GM23248 (cell line): Measurements from ENCODE around the gene ABHD18. TPM values are rescaled to one million over a fixed set of nuclear protein-coding genes. Genes with fewer than 3 reads are reported as not detected.
"Not testable (repeated sequence)": the region's sequence is repeated elsewhere in the genome, so short reads cannot be mapped to it uniquely, and the experiment has no call there.

Experiments used
- DNase-seq: peaks from one replicate; pipeline ENCODE4 v3.0.0-alpha.2; 2015
- H2AFZ ChIP-seq: fragments of 200-600 bp; sonication (generic); 2 replicates; pipeline ENCODE4 v1.6.1; 2016; ENCODE audit warnings: antibody characterized with exemption
- H3F3A ChIP-seq: fragments of 200-600 bp; sonication (generic); 2 replicates; pipeline ENCODE4 v1.6.1; 2016; ENCODE audit warnings: mild to moderate bottlenecking, antibody characterized with exemption, mixed run types; ENCODE audit not compliant: insufficient read depth
- H3K27ac ChIP-seq: fragments of 200-600 bp; sonication (generic); 2 replicates; pipeline ENCODE4 v1.5.1; 2016; ENCODE audit warnings: mild to moderate bottlenecking
- H3K27me3 ChIP-seq: fragments of 200-600 bp; sonication (generic); replicated peaks from 2 replicates; pipeline ENCODE4 v1.6.1; 2016; ENCODE audit warnings: mild to moderate bottlenecking; ENCODE audit not compliant: insufficient read depth
- H3K36me3 ChIP-seq: fragments of 200-600 bp; sonication (generic); 2 replicates; pipeline ENCODE4 v1.6.1; 2016; ENCODE audit warnings: low read depth, mild to moderate bottlenecking
- H3K4me1 ChIP-seq: fragments of 200-600 bp; sonication (generic); 2 replicates; pipeline ENCODE4 v1.6.1; 2016; ENCODE audit warnings: mild to moderate bottlenecking; ENCODE audit not compliant: insufficient read depth
- H3K4me2 ChIP-seq: fragments of 200-600 bp; sonication (generic); one replicate; pipeline ENCODE4 v1.6.1; 2016; ENCODE audit warnings: mild to moderate bottlenecking; ENCODE audit not compliant: unreplicated experiment
- H3K4me3 ChIP-seq: fragments of 200-600 bp; sonication (generic); 2 replicates; pipeline ENCODE4 v1.5.1; 2016; ENCODE audit warnings: mild to moderate bottlenecking
- H3K79me2 ChIP-seq: fragments of 200-600 bp; sonication (generic); 2 replicates; pipeline ENCODE4 v1.6.1; 2016; ENCODE audit warnings: mild to moderate bottlenecking; ENCODE audit not compliant: insufficient read depth
- H3K9ac ChIP-seq: fragments of 200-600 bp; sonication (generic); 2 replicates; pipeline ENCODE4 v1.6.1; 2016; ENCODE audit warnings: mild to moderate bottlenecking
- H3K9me2 ChIP-seq: fragments of 200-600 bp; sonication (generic); 2 replicates; pipeline ENCODE4 v1.6.1; 2016; ENCODE audit warnings: mixed run types, mild to moderate bottlenecking, moderate library complexity; ENCODE audit not compliant: insufficient read depth
- H3K9me3 ChIP-seq: fragments of 200-600 bp; sonication (generic); one replicate; pipeline ENCODE4 v1.6.1; 2017; ENCODE audit warnings: low read depth
- H4K20me1 ChIP-seq: fragments of 200-600 bp; sonication (generic); 2 replicates; pipeline ENCODE4 v1.6.0; 2016; ENCODE audit not compliant: insufficient read depth
- EZH2 ChIP-seq: fragments of 200-600 bp; sonication (generic); IDR thresholded peaks from 2 replicates; pipeline ENCODE4 v1.6.1; 2018; ENCODE audit warnings: antibody characterized with exemption, mild to moderate bottlenecking; ENCODE audit not compliant: insufficient read depth, poor library complexity, severe bottlenecking
- EZH2phosphoT487 ChIP-seq: fragments of 200-600 bp; sonication (generic); IDR thresholded peaks from 2 replicates; pipeline ENCODE4 v1.6.1; 2018; ENCODE audit warnings: antibody characterized with exemption, moderate library complexity, mild to moderate bottlenecking, low read depth; ENCODE audit not compliant: insufficient read depth
- WGBS, 2 experiments: methylation state at CpG; one replicate each; pipeline ENCODE4 v1.1.6; 2015 to 2017; ENCODE audit warnings: low lambda C conversion rate in 2 of 2, low coverage in 1 of 2; ENCODE audit errors: missing lambda C conversion rate in 2 of 2; 5-methylcytosine and 5-hydroxymethylcytosine counted together
- in situ Hi-C: fragments of 300-500 bp; cut with MboI; formaldehyde crosslinking; loops from 2 replicates; pipeline ENCODE4 v1.15.0; 2020
- polyA plus RNA-seq: library from polyadenylated mRNA; unstranded; fragments of >200 nt; fragmentation: Nextera tagmentation; extraction: Ambion mirVana; gene quantifications from 2 replicates; pipeline ENCODE4 v1.2.1, GENCODE V29; 2016
- total RNA-seq: library from RNA; depleted of rRNA; stranded (reverse); fragments of >200 nt; shearing (Covaris generic); gene quantifications from 2 replicates; pipeline ENCODE4 v1.2.3, GENCODE V29; 2014

ABHD18 gene
- total and polyA plus RNA-seq, 2 experiments from 2014 or later = 3.4 to 4.1 TPM

DNA sequence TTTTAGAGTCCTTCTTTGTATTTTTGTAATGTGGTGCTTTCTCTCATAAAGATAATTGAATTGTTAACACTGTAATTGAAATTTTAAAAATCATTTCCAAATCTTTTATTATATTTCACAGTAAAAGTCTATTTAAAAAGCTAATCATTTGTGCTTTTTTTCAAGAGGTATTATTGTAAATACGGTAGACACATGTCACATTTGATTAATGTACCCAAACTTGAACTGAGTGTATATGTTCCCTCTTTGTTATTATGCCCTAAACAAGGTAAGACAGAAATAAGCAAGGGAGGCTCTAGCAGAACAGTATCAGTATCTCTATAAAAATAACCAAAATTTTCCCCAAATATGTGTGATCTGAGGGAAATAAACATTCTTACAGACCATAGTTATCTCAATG, 74.4 kb downstream of the ABHD18 start:
- H2AFZ ChIP-seq = no peak overlapping the region
- H3K4me1 ChIP-seq = no peaks in the 10 kb centered on the region
- H3F3A ChIP-seq = no peaks in the 10 kb centered on the region
- no peaks in the 10 kb centered on the region for H3K9me2 ChIP-seq
- WGBS, 2 experiments = 97 to 98% methylated on average over 1 of the region's 1 CpG
- H3K9me3 ChIP-seq = no peaks in the 10 kb centered on the region
- no peak for TF ChIP-seq EZH2
- TF ChIP-seq EZH2phosphoT487 = no peak
- H4K20me1 ChIP-seq = no peaks in the 10 kb centered on the region
- no peak for DNase-seq
- in situ Hi-C loops = no loop called here
- no peaks in the 10 kb centered on the region for H3K79me2 ChIP-seq
- no peaks in the 10 kb centered on the region for H3K36me3 ChIP-seq
- H3K9ac ChIP-seq = no peak overlapping the region
- no peak overlapping the region for H3K4me3 ChIP-seq
- no peak overlapping the region for H3K4me2 ChIP-seq
- H3K27ac ChIP-seq = no peak overlapping the region
- H3K27me3 ChIP-seq = no peaks in the 10 kb centered on the region

- H3F3A ChIP-seq, H3K27ac ChIP-seq, H3K27me3 ChIP-seq, in situ Hi-C loops, H4K20me1 ChIP-seq, H3K4me2 ChIP-seq, H3K4me3 ChIP-seq, H3K4me1 ChIP-seq, H3K79me2 ChIP-seq, H2AFZ ChIP-seq, H3K9me3 ChIP-seq, H3K9ac ChIP-seq, DNase-seq, H3K9me2 ChIP-seq, H3K36me3 ChIP-seq: not testable (repeated sequence)
- 86 to 88% methylated on average over 9 of the region's 9 CpGs for WGBS, 2 experiments
These were observed 81.8 kb downstream of the ABHD18 start for GRCh38 chr4:128047019-128047418.

GRCh38 chr4:128047514-128047913, 82.3 kb downstream of the ABHD18 start:
- H3K27ac ChIP-seq, H3K79me2 ChIP-seq, H3K4me1 ChIP-seq, H4K20me1 ChIP-seq, H3K27me3 ChIP-seq, H3K9ac ChIP-seq, H3K9me3 ChIP-seq, H3F3A ChIP-seq, H3K4me3 ChIP-seq, DNase-seq, H2AFZ ChIP-seq, H3K36me3 ChIP-seq, H3K9me2 ChIP-seq, in situ Hi-C loops, H3K4me2 ChIP-seq: not testable (repeated sequence)
- 93 to 95% methylated on average over 13 to 29 of the region's 34 CpGs for WGBS, 2 experiments

DNA sequence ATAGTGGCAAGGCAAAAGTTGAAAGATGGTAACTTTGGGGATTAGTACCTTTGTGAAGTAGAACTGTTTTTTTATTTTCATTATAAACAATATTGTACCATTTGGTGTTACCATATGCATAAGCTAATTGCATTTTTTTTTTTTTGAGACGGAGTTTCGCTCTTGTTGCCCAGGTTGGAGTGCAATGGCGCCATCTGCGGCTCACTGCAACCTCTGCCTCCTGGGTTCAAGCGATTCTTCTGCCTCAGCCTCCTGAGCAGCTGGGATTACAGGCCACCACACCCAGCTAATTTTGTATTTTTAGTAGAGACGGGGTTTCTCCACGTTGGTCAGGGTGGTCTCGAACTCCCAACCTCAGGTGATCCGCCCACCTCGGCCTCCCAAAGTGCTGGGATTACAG, 86.0 kb downstream of the ABHD18 start:
- not testable (repeated sequence) for DNase-seq, H4K20me1 ChIP-seq
- WGBS, 2 experiments = 73 to 75% methylated on average over 10 of the region's 10 CpGs

DNA sequence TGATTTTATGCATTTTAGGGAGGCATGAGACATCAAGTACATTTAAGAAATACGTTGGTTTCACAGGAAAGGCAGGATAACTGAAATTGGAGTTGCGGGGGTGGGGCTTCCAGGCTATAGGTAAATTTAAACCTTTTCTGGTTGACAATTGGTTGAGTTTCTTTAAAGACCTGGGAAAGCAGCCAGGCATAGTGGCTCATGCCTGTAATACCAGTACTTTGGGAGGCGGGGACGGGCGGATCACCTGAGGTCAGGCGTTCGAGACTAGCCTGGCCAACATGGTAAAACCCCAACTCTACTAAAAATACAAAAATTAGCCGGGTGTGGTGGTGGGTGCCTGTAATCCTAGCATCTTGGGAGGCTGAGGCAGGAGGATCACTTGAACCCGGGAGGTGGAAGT, 89.7 kb downstream of the ABHD18 start:
- H2AFZ ChIP-seq, H3K4me2 ChIP-seq, H3K9me3 ChIP-seq, H3K27me3 ChIP-seq, H3K79me2 ChIP-seq, H3K9me2 ChIP-seq, H3F3A ChIP-seq, H3K9ac ChIP-seq, H3K36me3 ChIP-seq, in situ Hi-C loops, H3K27ac ChIP-seq, H4K20me1 ChIP-seq, H3K4me3 ChIP-seq, H3K4me1 ChIP-seq, DNase-seq: not testable (repeated sequence)
- 90 to 95% methylated on average over 9 of the region's 9 CpGs for WGBS, 2 experiments

More for the DNA sequence above, 86.0 kb downstream of the ABHD18 start:
- H3K79me2 ChIP-seq, H3K27me3 ChIP-seq, H3K4me3 ChIP-seq, H3K9me3 ChIP-seq, H3K9me2 ChIP-seq, H3K27ac ChIP-seq, in situ Hi-C loops, H3F3A ChIP-seq, H3K4me1 ChIP-seq, H3K9ac ChIP-seq, H3K4me2 ChIP-seq, H3K36me3 ChIP-seq, H2AFZ ChIP-seq: not testable (repeated sequence)

DNA sequence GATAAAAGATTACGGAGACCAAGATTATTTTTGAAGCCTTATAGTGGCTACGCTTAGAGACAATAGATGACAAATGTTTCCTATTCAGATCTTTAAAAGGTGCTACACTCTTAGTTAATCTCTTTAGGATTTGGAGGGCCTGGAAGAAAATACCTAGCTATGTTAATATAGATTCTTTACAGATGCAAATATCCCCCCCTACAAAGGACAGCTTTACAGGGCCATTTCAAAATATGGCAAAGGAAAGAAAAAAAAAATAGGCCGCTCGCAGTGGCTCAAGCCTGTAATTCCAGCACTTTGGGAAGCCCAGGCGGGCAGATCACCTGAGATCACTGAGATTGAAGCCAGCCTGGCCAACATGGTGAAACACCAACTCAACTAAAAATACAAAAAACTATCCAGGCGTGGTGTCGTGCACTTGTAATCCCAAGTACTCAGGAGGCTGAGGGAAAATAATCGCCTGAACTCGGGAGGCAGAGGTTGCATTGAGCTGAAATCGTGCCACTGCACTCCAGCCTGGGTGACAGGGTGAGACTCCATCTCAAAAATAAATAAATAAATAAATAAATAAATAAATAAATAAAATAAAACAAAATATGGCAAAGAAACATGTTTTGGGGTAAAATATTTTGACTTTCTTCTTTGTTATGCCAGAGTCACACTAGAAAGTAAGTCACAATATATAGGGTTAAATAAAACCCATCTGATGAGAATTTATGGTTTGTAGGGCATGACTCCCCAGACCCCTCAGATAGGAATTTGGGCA, 90.4 kb downstream of the ABHD18 start:
- not testable (repeated sequence) for H2AFZ ChIP-seq

More for the DNA sequence above, 90.4 kb downstream of the ABHD18 start:
- H3K79me2 ChIP-seq, in situ Hi-C loops, H3K4me3 ChIP-seq, H3F3A ChIP-seq, H3K9ac ChIP-seq, H3K27ac ChIP-seq, H3K27me3 ChIP-seq, H3K9me3 ChIP-seq, H3K36me3 ChIP-seq, H4K20me1 ChIP-seq, H3K4me2 ChIP-seq, H3K9me2 ChIP-seq, DNase-seq, H3K4me1 ChIP-seq: not testable (repeated sequence)
- WGBS, 2 experiments = 93 to 95% methylated on average over 10 of the region's 10 CpGs
